Measurements from ENCODE around the gene NLRP6. TPM values are rescaled to one million over a fixed set of nuclear protein-coding genes. Genes with fewer than 3 reads are reported as not detected.
"Not testable (repeated sequence)": the region's sequence is repeated elsewhere in the genome, so short reads cannot be mapped to it uniquely, and the experiment has no call there.

Gene NLRP6
- total RNA-seq, 1 experiment from 2014 or later: 0.55 TPM

GRCh38 chr11:325796-326591 lies 47.8 kb downstream of the NLRP6 start:
- no peak overlapping the region for H3K4me3 ChIP-seq (ENCODE audit: insufficient read depth, low read depth, low read length)
- no peaks in the 10 kb centered on the region for H3K36me3 ChIP-seq (replicated peaks; ENCODE audit: control insufficient read depth, insufficient read depth, low read length)
- DNase-seq: no peak
- no peaks in the 10 kb centered on the region for H3K27me3 ChIP-seq (ENCODE audit: control insufficient read depth, insufficient read depth, low read length)

- no peak for DNase-seq
- Histone ChIP-seq H3K36me3 (replicated peaks; ENCODE audit: control insufficient read depth, insufficient read depth, low read length) (no peaks in the 10 kb centered on the region), H3K27me3 (ENCODE audit: control insufficient read depth, insufficient read depth, low read length) (no peaks in the 10 kb centered on the region), H3K4me3 (ENCODE audit: insufficient read depth, low read depth, low read length) (no peak overlapping the region)
Measured at GRCh38 chr11:326592-326841, 48.3 kb downstream of the NLRP6 start.

- peak; percentile 35 for DNase-seq
- Histone ChIP-seq H3K36me3 (replicated peaks; ENCODE audit: control insufficient read depth, insufficient read depth, low read length) (no peaks in the 10 kb centered on the region), H3K4me3 (ENCODE audit: insufficient read depth, low read depth, low read length) (no peak overlapping the region), H3K27me3 (ENCODE audit: control insufficient read depth, insufficient read depth, low read length) (no peaks in the 10 kb centered on the region)
Measured at GRCh38 chr11:326842-327580, 48.8 kb downstream of the NLRP6 start.

GRCh38 chr11:327581-327923 lies 49.3 kb downstream of the NLRP6 start:
- Histone ChIP-seq H3K27me3 (ENCODE audit: control insufficient read depth, insufficient read depth, low read length) (no peaks in the 10 kb centered on the region), H3K36me3 (replicated peaks; ENCODE audit: control insufficient read depth, insufficient read depth, low read length) (no peaks in the 10 kb centered on the region), H3K4me3 (ENCODE audit: insufficient read depth, low read depth, low read length) (no peak overlapping the region)
- no peak for DNase-seq

- no peaks in the 10 kb centered on the region for H3K27me3 ChIP-seq (ENCODE audit: control insufficient read depth, insufficient read depth, low read length)
- peak; percentile 30 for DNase-seq
- no peaks in the 10 kb centered on the region for H3K36me3 ChIP-seq (replicated peaks; ENCODE audit: control insufficient read depth, insufficient read depth, low read length)
Measured at GRCh38 chr11:328012-328411, 49.8 kb downstream of the NLRP6 start.

GRCh38 chr11:328516-329100 lies 50.4 kb downstream of the NLRP6 start:
- not testable (repeated sequence) for DNase-seq; H3K4me3 ChIP-seq (ENCODE audit: insufficient read depth, low read depth, low read length); H3K27me3 ChIP-seq (ENCODE audit: control insufficient read depth, insufficient read depth, low read length); H3K36me3 ChIP-seq (replicated peaks; ENCODE audit: control insufficient read depth, insufficient read depth, low read length)

More at GRCh38 chr11:328012-328411, 49.8 kb downstream of the NLRP6 start:
- H3K4me3 ChIP-seq (ENCODE audit: insufficient read depth, low read depth, low read length): no peak overlapping the region

GRCh38 chr11:329886-330253 lies 51.7 kb downstream of the NLRP6 start:
- no peaks in the 10 kb centered on the region for H3K36me3 ChIP-seq (replicated peaks; ENCODE audit: control insufficient read depth, insufficient read depth, low read length)
- H3K4me3 ChIP-seq (ENCODE audit: insufficient read depth, low read depth, low read length): no peak overlapping the region
- no peak for DNase-seq
- no peaks in the 10 kb centered on the region for H3K27me3 ChIP-seq (ENCODE audit: control insufficient read depth, insufficient read depth, low read length)

GRCh38 chr11:330307-330693 lies 52.1 kb downstream of the NLRP6 start:
- no peaks in the 10 kb centered on the region for H3K36me3 ChIP-seq (replicated peaks; ENCODE audit: control insufficient read depth, insufficient read depth, low read length)
- no peak for DNase-seq
- no peak overlapping the region for H3K4me3 ChIP-seq (ENCODE audit: insufficient read depth, low read depth, low read length)
- no peaks in the 10 kb centered on the region for H3K27me3 ChIP-seq (ENCODE audit: control insufficient read depth, insufficient read depth, low read length)

GRCh38 chr11:330694-331357 lies 52.6 kb downstream of the NLRP6 start:
- Histone ChIP-seq H3K27me3 (ENCODE audit: control insufficient read depth, insufficient read depth, low read length) (no peaks in the 10 kb centered on the region), H3K36me3 (replicated peaks; ENCODE audit: control insufficient read depth, insufficient read depth, low read length) (no peaks in the 10 kb centered on the region), H3K4me3 (ENCODE audit: insufficient read depth, low read depth, low read length) (no peak overlapping the region)
- DNase-seq: peak; percentile 29

- DNase-seq: no peak
- Histone ChIP-seq H3K27me3 (ENCODE audit: control insufficient read depth, insufficient read depth, low read length) (no peaks in the 10 kb centered on the region), H3K4me3 (ENCODE audit: insufficient read depth, low read depth, low read length) (no peak overlapping the region), H3K36me3 (replicated peaks; ENCODE audit: control insufficient read depth, insufficient read depth, low read length) (no peaks in the 10 kb centered on the region)
Measured at GRCh38 chr11:331358-332060, 53.3 kb downstream of the NLRP6 start.

- Histone ChIP-seq H3K4me3 (ENCODE audit: insufficient read depth, low read depth, low read length) (no peak overlapping the region), H3K27me3 (ENCODE audit: control insufficient read depth, insufficient read depth, low read length) (no peaks in the 10 kb centered on the region), H3K36me3 (replicated peaks; ENCODE audit: control insufficient read depth, insufficient read depth, low read length) (no peaks in the 10 kb centered on the region)
- no peak for DNase-seq
Measured at GRCh38 chr11:332651-333480, 54.7 kb downstream of the NLRP6 start.

GRCh38 chr11:333616-334263 lies 55.5 kb downstream of the NLRP6 start:
- H3K36me3 ChIP-seq (replicated peaks; ENCODE audit: control insufficient read depth, insufficient read depth, low read length); H3K4me3 ChIP-seq (ENCODE audit: insufficient read depth, low read depth, low read length); H3K27me3 ChIP-seq (ENCODE audit: control insufficient read depth, insufficient read depth, low read length); DNase-seq: not testable (repeated sequence)

GRCh38 chr11:334264-334994 lies 56.2 kb downstream of the NLRP6 start:
- no peak overlapping the region for H3K4me3 ChIP-seq (ENCODE audit: insufficient read depth, low read depth, low read length)
- no peaks in the 10 kb centered on the region for H3K36me3 ChIP-seq (replicated peaks; ENCODE audit: control insufficient read depth, insufficient read depth, low read length)
- peak; percentile 84 for DNase-seq
- H3K27me3 ChIP-seq (ENCODE audit: control insufficient read depth, insufficient read depth, low read length): no peaks in the 10 kb centered on the region

All from H7 (cell line).